Osteoblast (primary cell): ENCODE results near the gene NBPF11. TPM values are rescaled to one million over a fixed set of nuclear protein-coding genes. Genes with fewer than 3 reads are reported as not detected.
"Not testable (repeated sequence)": the region's sequence is repeated elsewhere in the genome, so short reads cannot be mapped to it uniquely, and the experiment has no call there.

Experiments
- DNase-seq: peaks from one replicate; pipeline ENCODE4 v3.0.0; 2011; ENCODE audit warnings: low spot score, mixed read lengths; ENCODE audit not compliant: insufficient read length; ENCODE audit errors: missing footprints
- H2AFZ ChIP-seq: 2 replicates; pipeline ENCODE4 v1.6.0; 2011; ENCODE audit warnings: mild to moderate bottlenecking, low read length
- H3K27ac ChIP-seq: 2 replicates; pipeline ENCODE4 v1.5.1; 2011; ENCODE audit warnings: mild to moderate bottlenecking, low read depth, low read length, moderate library complexity
- H3K27me3 ChIP-seq: 2 replicates; pipeline ENCODE4 v1.6.0; 2012; ENCODE audit warnings: mild to moderate bottlenecking, control low read depth, inconsistent platforms, low read length, moderate library complexity; ENCODE audit not compliant: insufficient read depth
- H3K36me3 ChIP-seq: 2 replicates; pipeline ENCODE4 v1.5.1; 2011; ENCODE audit warnings: mild to moderate bottlenecking, low read length, control low read depth, moderate library complexity; ENCODE audit not compliant: insufficient read depth
- H3K4me1 ChIP-seq: 2 replicates; pipeline ENCODE4 v1.5.1; 2011; ENCODE audit warnings: mild to moderate bottlenecking, low read length, control low read depth, moderate library complexity; ENCODE audit not compliant: insufficient read depth
- H3K4me2 ChIP-seq: 2 replicates; pipeline ENCODE4 v1.6.0; 2011; ENCODE audit warnings: mild to moderate bottlenecking, low read length; ENCODE audit not compliant: insufficient read depth
- H3K4me3 ChIP-seq: fragments of 200-600 bp; sonication (generic); 3 replicates; pipeline ENCODE4 v1.5.1; 2012; ENCODE audit warnings: mild to moderate bottlenecking, low read length, inconsistent platforms; ENCODE audit not compliant: insufficient read depth
- H3K79me2 ChIP-seq: 2 replicates; pipeline ENCODE4 v1.6.0; 2012; ENCODE audit warnings: mild to moderate bottlenecking, low read length, control low read depth, inconsistent platforms; ENCODE audit not compliant: insufficient read depth
- H3K9me3 ChIP-seq: 2 replicates; pipeline ENCODE4 v1.5.1; 2011; ENCODE audit warnings: low read depth, low read length, control low read depth
- H4K20me1 ChIP-seq: 2 replicates; pipeline ENCODE4 v1.6.0; 2012; ENCODE audit warnings: mild to moderate bottlenecking, low read length, control low read depth; ENCODE audit not compliant: insufficient read depth
- small RNA-seq: library from RNA; depleted of rRNA; stranded (forward); fragments of <200 nt; gene quantifications from one replicate; pipeline ENCODE3, GENCODE V24; 2012
- total RNA-seq: library from RNA; depleted of rRNA; stranded (reverse); fragments of >200 nt; gene quantifications from 2 replicates; pipeline ENCODE4 v1.2.3, GENCODE V29; 2012

NBPF11 gene
- total RNA-seq, 1 donor, result 6.9 TPM

- not testable (repeated sequence) for H3K9me3 ChIP-seq, H3K4me1 ChIP-seq, DNase-seq, H3K27ac ChIP-seq, H3K79me2 ChIP-seq, H2AFZ ChIP-seq, H3K4me3 ChIP-seq, H3K27me3 ChIP-seq, H4K20me1 ChIP-seq, H3K4me2 ChIP-seq, H3K36me3 ChIP-seq
Measured at GRCh38 chr1:148077458-148077857, 74.6 kb downstream of the NBPF11 start.

GRCh38 chr1:148073392-148073791, 78.7 kb downstream of the NBPF11 start:
- not testable (repeated sequence) for H3K36me3 ChIP-seq, H3K79me2 ChIP-seq, H3K4me2 ChIP-seq, H3K4me3 ChIP-seq, H2AFZ ChIP-seq, H4K20me1 ChIP-seq, H3K4me1 ChIP-seq, H3K27me3 ChIP-seq, H3K9me3 ChIP-seq, DNase-seq, H3K27ac ChIP-seq

GRCh38 chr1:148068606-148069005, 83.5 kb downstream of the NBPF11 start:
- H3K79me2 ChIP-seq, H3K4me1 ChIP-seq, H3K27ac ChIP-seq, H3K9me3 ChIP-seq, H3K4me3 ChIP-seq, DNase-seq, H3K27me3 ChIP-seq, H2AFZ ChIP-seq, H3K4me2 ChIP-seq, H3K36me3 ChIP-seq, H4K20me1 ChIP-seq: not testable (repeated sequence)

GRCh38 chr1:148068201-148068600, 83.9 kb downstream of the NBPF11 start:
- H3K36me3 ChIP-seq, H3K4me3 ChIP-seq, H3K79me2 ChIP-seq, H3K4me1 ChIP-seq, H3K9me3 ChIP-seq, H4K20me1 ChIP-seq, H3K4me2 ChIP-seq, DNase-seq, H3K27ac ChIP-seq, H3K27me3 ChIP-seq, H2AFZ ChIP-seq: not testable (repeated sequence)

- H3K4me3 ChIP-seq, result peak overlapping the region; percentile 54
Measured at GRCh38 chr1:148060294-148060701, 91.8 kb downstream of the NBPF11 start.

GRCh38 chr1:148057384-148057783, 94.7 kb downstream of the NBPF11 start:
- not testable (repeated sequence) for H3K4me1 ChIP-seq, H3K4me2 ChIP-seq, H3K79me2 ChIP-seq, H3K9me3 ChIP-seq, DNase-seq, H3K36me3 ChIP-seq, H4K20me1 ChIP-seq, H3K4me3 ChIP-seq, H2AFZ ChIP-seq, H3K27me3 ChIP-seq, H3K27ac ChIP-seq

More at GRCh38 chr1:148060294-148060701, 91.8 kb downstream of the NBPF11 start:
- not testable (repeated sequence) for H4K20me1 ChIP-seq, H3K27me3 ChIP-seq, H3K36me3 ChIP-seq, H3K9me3 ChIP-seq, H3K79me2 ChIP-seq, H3K4me1 ChIP-seq, H2AFZ ChIP-seq, H3K27ac ChIP-seq, DNase-seq
- peak overlapping the region; percentile 55 for H3K4me2 ChIP-seq

Small RNAs within 50 kb of the gene (small RNA-seq; reads per million reads assigned to genes)
- gene RNA5SP57, result not detected

Other genes starting within 250 kb of the NBPF11 start
- gene GJA8, start 249.5 kb downstream of the NBPF11 start, total RNA-seq, result not detected in 2 replicates
- 11.9 and 19.2 TPM in 2 replicates for gene GPR89B, start 223.9 kb downstream of the NBPF11 start, total RNA-seq